Measurements from ENCODE around the gene NANOS2. TPM values are rescaled to one million over a fixed set of nuclear protein-coding genes. Genes with fewer than 3 reads are reported as not detected.
"Not testable (repeated sequence)": the region's sequence is repeated elsewhere in the genome, so short reads cannot be mapped to it uniquely, and the experiment has no call there.

NANOS2 gene
- polyA plus RNA-seq, 1 experiment, result not detected

GRCh38 chr19:45874620-45874966 is 40.0 kb downstream of the NANOS2 start:
- ChIA-PET POLR2A (no interaction called here), CTCF (no interaction called here)
- TF ChIP-seq CTCF (IDR thresholded peaks at IDR 0.05; ENCODE audit: insufficient read depth, low read depth, low read length), result no peak
- H3K36me3 ChIP-seq (ENCODE audit: control insufficient read depth, insufficient read depth, low read length), result no peaks in the 10 kb centered on the region
- no peak for DNase-seq (ENCODE audit: low read depth)
- no peak overlapping the region for H3K4me3 ChIP-seq (ENCODE audit: low read depth, low read length)
- peaks cover 5% of the 10 kb centered on the region; the same call in 1 of the 2 replicates for H3K27me3 ChIP-seq (ENCODE audit: control insufficient read depth, insufficient read depth, low read length)

GRCh38 chr19:45873219-45873772 is 41.3 kb downstream of the NANOS2 start:
- Histone ChIP-seq H3K36me3 (ENCODE audit: control insufficient read depth, insufficient read depth, low read length) (no peaks in the 10 kb centered on the region), H3K4me3 (ENCODE audit: low read depth, low read length) (no peak overlapping the region), H3K27me3 (ENCODE audit: control insufficient read depth, insufficient read depth, low read length) (peaks cover 5% of the 10 kb centered on the region; the same call in 1 of the 2 replicates)
- CTCF ChIA-PET, result no interaction called here
- DNase-seq (ENCODE audit: low read depth), result no peak
- TF ChIP-seq CTCF (IDR thresholded peaks at IDR 0.05; ENCODE audit: insufficient read depth, low read depth, low read length), result no peak
- POLR2A ChIA-PET, result no interaction called here

- no peaks in the 10 kb centered on the region for H3K36me3 ChIP-seq (ENCODE audit: control insufficient read depth, insufficient read depth, low read length)
- no peak overlapping the region for H3K4me3 ChIP-seq (ENCODE audit: low read depth, low read length)
- ChIA-PET CTCF (no interaction called here), POLR2A (no interaction called here)
- no peak for TF ChIP-seq CTCF (IDR thresholded peaks at IDR 0.05; ENCODE audit: insufficient read depth, low read depth, low read length)
- no peak for DNase-seq (ENCODE audit: low read depth)
- peaks cover 5% of the 10 kb centered on the region; the same call in 1 of the 2 replicates for H3K27me3 ChIP-seq (ENCODE audit: control insufficient read depth, insufficient read depth, low read length)
These were observed 42.3 kb downstream of the NANOS2 start for GRCh38 chr19:45872095-45872919.

- DNase-seq (ENCODE audit: low read depth), result no peak
- ChIA-PET POLR2A (no interaction called here), CTCF (interaction anchor here (1.6 kb wide), 1 partner anchor 12 kb away, joined by 4 read pairs; no protein-coding TSS in a partner anchor)
- no peak overlapping the region for H3K4me3 ChIP-seq (ENCODE audit: low read depth, low read length)
- H3K27me3 ChIP-seq (ENCODE audit: control insufficient read depth, insufficient read depth, low read length), result peaks cover 11% of the 10 kb centered on the region
- H3K36me3 ChIP-seq (ENCODE audit: control insufficient read depth, insufficient read depth, low read length), result no peaks in the 10 kb centered on the region
- TF ChIP-seq CTCF (IDR thresholded peaks at IDR 0.05; ENCODE audit: insufficient read depth, low read depth, low read length), result no peak
These were observed 43.8 kb downstream of the NANOS2 start for GRCh38 chr19:45870798-45871197.

GRCh38 chr19:45867241-45867640 is 47.3 kb downstream of the NANOS2 start:
- POLR2A ChIA-PET; H3K36me3 ChIP-seq (ENCODE audit: control insufficient read depth, insufficient read depth, low read length); H3K4me3 ChIP-seq (ENCODE audit: low read depth, low read length); DNase-seq (ENCODE audit: low read depth): not testable (repeated sequence)
- CTCF ChIA-PET, result interaction anchor here (5.2 kb wide), 1 partner anchor 14 kb away, joined by 49 read pairs; no protein-coding TSS in a partner anchor
- H3K27me3 ChIP-seq (ENCODE audit: control insufficient read depth, insufficient read depth, low read length), result peaks cover 26% of the 10 kb centered on the region
